Nephron (organoid): ENCODE results near the gene AATF.

Source experiments
- H3K27ac Mint-ChIP-seq, 3 experiments: 2 replicates each; pipeline ENCODE4 v1.8.0; 2020; ENCODE audit warnings: mixed read lengths in 3 of 3, mild to moderate bottlenecking in 2 of 3, moderate library complexity in 1 of 3
- H3K27me3 Mint-ChIP-seq: 2 replicates; pipeline ENCODE4 v1.8.0; 2021; ENCODE audit warnings: low read depth, mild to moderate bottlenecking, moderate library complexity, mixed read lengths
- H3K36me3 Mint-ChIP-seq: 2 replicates; pipeline ENCODE4 v1.8.0; 2020; ENCODE audit warnings: low read depth, mixed read lengths
- H3K4me1 Mint-ChIP-seq: 2 replicates; pipeline ENCODE4 v1.8.0; 2020; ENCODE audit warnings: mixed read lengths
- H3K4me3 Mint-ChIP-seq, 3 experiments: 2 replicates each; pipeline ENCODE4 v1.8.0; 2020; ENCODE audit warnings: mild to moderate bottlenecking in 3 of 3, mixed read lengths in 3 of 3, moderate library complexity in 2 of 3
- H3K9me3 Mint-ChIP-seq: 2 replicates; pipeline ENCODE4 v1.8.0; 2020; ENCODE audit warnings: mixed read lengths
- CTCF ChIP-seq, 3 experiments: fragments of 200-600 bp; sonication (generic); IDR thresholded peaks; one replicate each; pipeline ENCODE4 v1.5.0; 2021; ENCODE audit warnings: antibody characterized with exemption in 3 of 3; ENCODE audit not compliant: unreplicated experiment in 3 of 3

The AATF gene

DNA sequence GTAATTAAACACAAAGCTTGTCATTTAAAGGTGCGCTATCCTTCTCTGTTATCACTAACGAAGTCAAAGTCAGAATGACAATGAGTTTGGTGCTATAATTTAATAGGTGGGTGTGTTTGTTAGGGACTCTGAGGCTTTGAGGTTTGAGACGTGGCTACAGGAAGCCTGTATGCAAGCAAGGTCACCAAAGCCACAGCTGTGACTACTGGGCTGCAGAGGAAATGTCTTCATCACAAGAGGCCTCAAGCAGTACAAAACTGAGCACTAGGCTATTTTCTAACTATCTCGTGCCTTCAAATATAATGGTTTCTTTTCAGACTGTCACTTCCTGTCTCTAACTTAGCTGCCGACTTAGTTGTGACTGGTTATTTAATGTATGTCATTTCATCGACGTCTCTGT lies 141.2 kb downstream of the AATF start:
- Mint-ChIP-seq H3K27ac (peak overlapping the region in 1 of 3 experiments; percentile 73), H3K4me3 (no peak overlapping the region), H3K36me3 (peaks cover 33% of the 10 kb centered on the region), H3K9me3 (no peaks in the 10 kb centered on the region), H3K4me1 (no peaks in the 10 kb centered on the region), H3K27me3 (no peaks in the 10 kb centered on the region)
- TF ChIP-seq CTCF (IDR thresholded peaks at IDR 0.05; ENCODE audit: unreplicated experiment in 3 of 3): no peak

DNA sequence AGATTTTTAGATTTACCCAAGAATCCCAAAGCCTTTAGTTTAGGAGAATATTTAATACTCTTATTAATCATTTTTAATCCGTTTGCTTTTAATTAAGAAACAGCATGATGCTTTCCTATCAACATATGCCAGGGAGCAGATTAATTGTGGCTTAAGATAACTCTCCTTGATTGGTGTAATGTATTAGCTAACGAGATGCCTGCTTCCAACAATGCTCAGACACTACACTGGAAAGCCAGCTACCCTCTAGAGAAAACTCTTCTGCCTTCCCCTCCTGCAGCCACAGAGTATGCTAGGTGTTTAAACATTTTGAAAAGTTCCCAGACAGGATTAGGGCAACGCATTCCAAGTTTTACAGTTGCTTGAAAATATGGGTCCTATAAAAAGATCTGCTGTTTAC lies 142.2 kb downstream of the AATF start:
- H3K4me1 Mint-ChIP-seq: no peaks in the 10 kb centered on the region
- no peaks in the 10 kb centered on the region for H3K27me3 Mint-ChIP-seq
- H3K9me3 Mint-ChIP-seq: no peaks in the 10 kb centered on the region
- H3K27ac Mint-ChIP-seq: no peak overlapping the region
- no peak overlapping the region for H3K4me3 Mint-ChIP-seq
- H3K36me3 Mint-ChIP-seq: peaks cover 31% of the 10 kb centered on the region
- TF ChIP-seq CTCF (IDR thresholded peaks at IDR 0.05; ENCODE audit: unreplicated experiment in 3 of 3): no peak

DNA sequence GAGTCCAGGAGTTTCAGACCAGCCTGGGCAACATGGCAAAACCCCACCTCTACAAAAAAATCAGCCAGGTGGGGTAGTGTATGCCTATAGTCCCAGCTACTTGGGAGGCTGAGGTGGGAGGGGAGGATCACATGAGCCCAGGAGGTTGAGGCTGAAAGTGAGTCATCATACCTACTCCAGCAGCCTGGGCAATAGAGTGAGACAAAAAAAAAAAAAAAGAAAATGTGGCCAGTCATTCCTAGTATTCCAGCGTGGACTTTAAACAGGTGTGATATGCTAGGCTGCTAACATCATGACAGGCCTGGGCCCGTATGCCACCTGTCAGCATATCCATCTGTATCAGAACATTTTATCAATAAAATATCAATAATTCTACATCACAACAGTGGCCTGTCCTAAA lies 143.3 kb downstream of the AATF start:
- Mint-ChIP-seq H3K36me3 (peaks cover 36% of the 10 kb centered on the region), H3K27ac (no peak overlapping the region), H3K9me3 (no peaks in the 10 kb centered on the region), H3K4me3 (no peak overlapping the region), H3K4me1 (no peaks in the 10 kb centered on the region), H3K27me3 (no peaks in the 10 kb centered on the region)
- no peak for TF ChIP-seq CTCF (IDR thresholded peaks at IDR 0.05; ENCODE audit: unreplicated experiment in 3 of 3)

DNA sequence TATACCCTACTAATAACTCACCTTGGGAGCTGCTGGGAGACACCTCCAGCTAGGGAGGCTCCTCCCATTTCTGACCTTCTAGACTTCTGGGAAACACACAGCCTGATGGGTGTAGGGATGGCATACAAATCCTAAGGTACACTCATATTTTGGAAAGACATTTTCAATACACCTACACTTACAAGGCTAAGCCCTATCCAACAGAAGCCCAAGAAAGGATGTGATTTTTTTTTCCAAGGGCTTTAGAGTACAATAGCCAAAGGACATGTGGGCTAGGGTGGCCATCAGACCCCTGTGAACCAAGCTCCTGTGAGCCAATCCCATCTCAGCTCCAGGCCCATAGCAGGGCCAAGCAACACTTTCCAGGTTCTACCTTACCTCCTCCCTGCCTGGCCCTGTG lies 143.9 kb downstream of the AATF start:
- Mint-ChIP-seq H3K4me3 (no peak overlapping the region), H3K27ac (no peak overlapping the region), H3K36me3 (peaks cover 35% of the 10 kb centered on the region), H3K4me1 (no peaks in the 10 kb centered on the region), H3K27me3 (no peaks in the 10 kb centered on the region), H3K9me3 (no peaks in the 10 kb centered on the region)
- no peak for TF ChIP-seq CTCF (IDR thresholded peaks at IDR 0.05; ENCODE audit: unreplicated experiment in 3 of 3)

GRCh38 chr17:37094391-37094790 lies 145.6 kb downstream of the AATF start:
- Mint-ChIP-seq H3K4me3 (no peak overlapping the region), H3K27me3 (no peaks in the 10 kb centered on the region), H3K36me3 (peaks cover 42% of the 10 kb centered on the region), H3K4me1 (no peaks in the 10 kb centered on the region), H3K9me3 (no peaks in the 10 kb centered on the region), H3K27ac (peak overlapping the region in 1 of 3 experiments; percentile 14)
- no peak for TF ChIP-seq CTCF (IDR thresholded peaks at IDR 0.05; ENCODE audit: unreplicated experiment in 3 of 3)

GRCh38 chr17:37096071-37096470 lies 147.3 kb downstream of the AATF start:
- no peak for TF ChIP-seq CTCF (IDR thresholded peaks at IDR 0.05; ENCODE audit: unreplicated experiment in 3 of 3)
- no peaks in the 10 kb centered on the region for H3K4me1 Mint-ChIP-seq
- H3K4me3 Mint-ChIP-seq: no peak overlapping the region
- no peaks in the 10 kb centered on the region for H3K27me3 Mint-ChIP-seq
- H3K9me3 Mint-ChIP-seq: no peaks in the 10 kb centered on the region
- peaks cover 50% of the 10 kb centered on the region for H3K36me3 Mint-ChIP-seq
- no peak overlapping the region for H3K27ac Mint-ChIP-seq
